ENCODE results near the gene MBTPS1. TPM values are rescaled to one million over a fixed set of nuclear protein-coding genes. Genes with fewer than 3 reads are reported as not detected.

MBTPS1 gene
- total and polyA plus RNA-seq, 2 experiments from 2014 or later = 18.1 to 49.3 TPM

DNA sequence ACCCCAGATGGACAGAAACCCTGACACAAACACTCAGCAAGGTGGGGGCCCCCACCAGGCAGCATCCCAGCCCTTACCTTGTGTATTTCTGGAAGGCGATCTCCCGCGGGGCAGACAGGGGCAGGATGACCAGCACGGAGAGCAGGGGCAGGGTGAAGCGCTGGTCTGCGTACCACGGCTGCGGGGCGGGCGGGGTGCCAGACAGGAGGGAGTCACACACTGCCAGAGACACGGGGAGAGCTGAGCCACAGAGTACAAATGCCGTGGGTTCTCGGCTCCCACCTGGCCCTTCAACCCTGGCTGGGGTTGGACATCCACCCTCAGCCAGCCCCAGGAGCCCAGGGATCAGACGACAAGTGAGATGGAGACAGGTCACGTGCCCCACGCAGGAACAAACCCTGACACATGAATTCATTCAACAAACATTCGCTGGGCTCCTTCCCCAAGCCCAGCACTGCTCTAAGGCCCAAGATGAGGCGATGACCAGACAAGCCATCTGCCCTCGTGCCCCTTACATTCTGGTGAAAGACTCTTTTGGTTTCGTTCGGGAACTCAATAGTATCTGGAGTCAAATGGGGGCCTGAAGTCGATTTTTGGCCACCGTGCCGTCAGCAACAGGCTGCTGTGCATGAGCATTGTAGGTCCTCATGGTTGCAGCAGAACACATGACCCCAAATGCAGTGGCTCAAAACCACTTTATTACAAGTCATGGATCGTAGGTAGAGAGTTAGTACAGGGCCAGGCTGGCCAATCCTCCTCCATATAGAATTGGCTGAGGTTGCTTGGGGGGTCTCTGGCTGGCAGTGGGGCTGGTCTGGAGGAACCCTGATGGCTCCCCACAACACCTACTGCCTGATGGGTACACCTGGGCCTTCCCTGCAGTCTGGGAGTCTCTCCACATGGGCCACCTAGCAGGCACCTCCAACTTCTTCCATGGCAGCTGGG, 83.2 kb downstream of the MBTPS1 start:
- peaks cover 7% of the 10 kb centered on the region for H3K27me3 Mint-ChIP-seq (ENCODE audit: insufficient read depth, low read depth, poor library complexity)
- ATAC-seq (no peak), DNase-seq (ENCODE audit: low spot score) (no peak)
- no peaks in the 10 kb centered on the region for H3K36me3 Mint-ChIP-seq (ENCODE audit: low read depth)
- H3K9me2 ChIP-seq (ENCODE audit: insufficient read depth) = no peaks in the 10 kb centered on the region
- H3K4me3 Mint-ChIP-seq = no peak overlapping the region
- H2AFZ ChIP-seq = no peak overlapping the region
- H3K27ac Mint-ChIP-seq = no peak overlapping the region
- no peak overlapping the region for H3K27ac ChIP-seq (ENCODE audit: low read depth)
- no peak overlapping the region for H3K4me2 ChIP-seq
- H3F3A ChIP-seq (replicated peaks; ENCODE audit: low read depth) = no peaks in the 10 kb centered on the region
- peaks cover 2% of the 10 kb centered on the region; the same call in 2 of the 3 replicates for H3K9me3 Mint-ChIP-seq
- no peaks in the 10 kb centered on the region for H3K79me2 ChIP-seq (replicated peaks; ENCODE audit: insufficient read depth)
- H3K27me3 ChIP-seq (ENCODE audit: insufficient read depth) = no peaks in the 10 kb centered on the region
- H3K4me1 ChIP-seq (ENCODE audit: insufficient read depth) = no peaks in the 10 kb centered on the region
- H3K36me3 ChIP-seq (ENCODE audit: insufficient read depth) = no peaks in the 10 kb centered on the region
- peaks cover 3% of the 10 kb centered on the region; the same call in 2 of the 3 replicates for H3K4me1 Mint-ChIP-seq
- TF ChIP-seq EZH2 (IDR thresholded peaks at IDR 0.05; ENCODE audit: low read depth, unreplicated experiment) = no peak
- TF ChIP-seq, protein P1, sequence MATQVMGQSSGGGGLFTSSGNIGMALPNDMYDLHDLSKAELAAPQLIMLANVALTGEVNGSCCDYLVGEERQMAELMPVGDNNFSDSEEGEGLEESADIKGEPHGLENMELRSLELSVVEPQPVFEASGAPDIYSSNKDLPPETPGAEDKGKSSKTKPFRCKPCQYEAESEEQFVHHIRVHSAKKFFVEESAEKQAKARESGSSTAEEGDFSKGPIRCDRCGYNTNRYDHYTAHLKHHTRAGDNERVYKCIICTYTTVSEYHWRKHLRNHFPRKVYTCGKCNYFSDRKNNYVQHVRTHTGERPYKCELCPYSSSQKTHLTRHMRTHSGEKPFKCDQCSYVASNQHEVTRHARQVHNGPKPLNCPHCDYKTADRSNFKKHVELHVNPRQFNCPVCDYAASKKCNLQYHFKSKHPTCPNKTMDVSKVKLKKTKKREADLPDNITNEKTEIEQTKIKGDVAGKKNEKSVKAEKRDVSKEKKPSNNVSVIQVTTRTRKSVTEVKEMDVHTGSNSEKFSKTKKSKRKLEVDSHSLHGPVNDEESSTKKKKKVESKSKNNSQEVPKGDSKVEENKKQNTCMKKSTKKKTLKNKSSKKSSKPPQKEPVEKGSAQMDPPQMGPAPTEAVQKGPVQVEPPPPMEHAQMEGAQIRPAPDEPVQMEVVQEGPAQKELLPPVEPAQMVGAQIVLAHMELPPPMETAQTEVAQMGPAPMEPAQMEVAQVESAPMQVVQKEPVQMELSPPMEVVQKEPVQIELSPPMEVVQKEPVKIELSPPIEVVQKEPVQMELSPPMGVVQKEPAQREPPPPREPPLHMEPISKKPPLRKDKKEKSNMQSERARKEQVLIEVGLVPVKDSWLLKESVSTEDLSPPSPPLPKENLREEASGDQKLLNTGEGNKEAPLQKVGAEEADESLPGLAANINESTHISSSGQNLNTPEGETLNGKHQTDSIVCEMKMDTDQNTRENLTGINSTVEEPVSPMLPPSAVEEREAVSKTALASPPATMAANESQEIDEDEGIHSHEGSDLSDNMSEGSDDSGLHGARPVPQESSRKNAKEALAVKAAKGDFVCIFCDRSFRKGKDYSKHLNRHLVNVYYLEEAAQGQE (IDR thresholded peaks at IDR 0.05; ENCODE audit: unreplicated experiment) = no peak
- H3K4me3 ChIP-seq = no peak overlapping the region
- H4K20me1 ChIP-seq (replicated peaks; ENCODE audit: insufficient read depth) = no peaks in the 10 kb centered on the region

DNA sequence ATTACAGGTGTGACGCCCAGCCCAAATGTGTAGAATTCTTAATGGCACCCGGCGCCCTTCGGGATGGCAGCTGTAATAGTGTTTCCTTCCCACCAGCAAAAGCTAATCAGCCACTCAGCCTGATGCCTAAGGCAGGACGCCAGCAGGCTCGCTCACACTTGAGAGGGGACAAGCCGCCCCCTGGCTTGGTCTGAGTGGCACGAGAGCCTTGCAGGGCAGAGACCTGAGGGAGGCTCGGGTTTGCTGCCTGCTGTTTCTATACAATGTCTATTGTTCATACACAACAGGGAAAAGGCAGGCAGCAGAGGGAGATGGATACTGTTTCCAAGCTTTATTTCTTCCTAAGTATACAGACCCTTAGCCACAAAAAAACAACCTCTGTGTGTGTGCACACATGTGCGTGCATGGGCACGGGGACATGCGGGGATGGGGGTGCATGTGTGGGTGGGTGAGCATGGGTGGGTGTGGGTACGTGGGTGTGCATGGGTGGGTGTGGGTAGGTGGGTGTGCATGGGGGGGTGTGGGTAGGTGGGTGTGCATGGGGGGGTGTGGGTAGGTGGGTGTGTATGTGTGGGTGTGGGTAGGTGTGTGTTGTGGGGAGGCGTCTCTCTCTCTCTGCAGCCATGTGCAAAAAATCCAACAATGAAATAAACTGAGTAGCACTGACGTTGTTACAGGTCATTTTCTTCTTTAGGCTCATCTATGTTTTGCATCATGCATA, 84.1 kb downstream of the MBTPS1 start:
- Histone ChIP-seq H2AFZ (no peak overlapping the region), H3K9me2 (ENCODE audit: insufficient read depth) (no peaks in the 10 kb centered on the region), H3K4me1 (ENCODE audit: insufficient read depth) (no peaks in the 10 kb centered on the region), H3K36me3 (ENCODE audit: insufficient read depth) (no peaks in the 10 kb centered on the region), H4K20me1 (replicated peaks; ENCODE audit: insufficient read depth) (no peaks in the 10 kb centered on the region), H3K4me3 (no peak overlapping the region), H3K27me3 (ENCODE audit: insufficient read depth) (no peaks in the 10 kb centered on the region), H3K27ac (ENCODE audit: low read depth) (no peak overlapping the region), H3F3A (replicated peaks; ENCODE audit: low read depth) (no peaks in the 10 kb centered on the region), H3K79me2 (replicated peaks; ENCODE audit: insufficient read depth) (no peaks in the 10 kb centered on the region), H3K4me2 (no peak overlapping the region)
- H3K4me3 Mint-ChIP-seq = no peak overlapping the region
- peak; percentile 82 for ATAC-seq
- peaks cover 2% of the 10 kb centered on the region; the same call in 2 of the 3 replicates for H3K9me3 Mint-ChIP-seq
- H3K36me3 Mint-ChIP-seq (ENCODE audit: low read depth) = no peaks in the 10 kb centered on the region
- TF ChIP-seq, protein P1 (IDR thresholded peaks at IDR 0.05; ENCODE audit: unreplicated experiment) = no peak
- TF ChIP-seq POLR2AphosphoS5 (IDR thresholded peaks at IDR 0.05; ENCODE audit: low read depth) = no peak
- no peak for TF ChIP-seq JUNB (IDR thresholded peaks at IDR 0.05; ENCODE audit: unreplicated experiment)
- TF ChIP-seq, protein P2, sequence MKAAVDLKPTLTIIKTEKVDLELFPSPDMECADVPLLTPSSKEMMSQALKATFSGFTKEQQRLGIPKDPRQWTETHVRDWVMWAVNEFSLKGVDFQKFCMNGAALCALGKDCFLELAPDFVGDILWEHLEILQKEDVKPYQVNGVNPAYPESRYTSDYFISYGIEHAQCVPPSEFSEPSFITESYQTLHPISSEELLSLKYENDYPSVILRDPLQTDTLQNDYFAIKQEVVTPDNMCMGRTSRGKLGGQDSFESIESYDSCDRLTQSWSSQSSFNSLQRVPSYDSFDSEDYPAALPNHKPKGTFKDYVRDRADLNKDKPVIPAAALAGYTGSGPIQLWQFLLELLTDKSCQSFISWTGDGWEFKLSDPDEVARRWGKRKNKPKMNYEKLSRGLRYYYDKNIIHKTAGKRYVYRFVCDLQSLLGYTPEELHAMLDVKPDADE (IDR thresholded peaks at IDR 0.05) = no peak
- no peak overlapping the region for H3K27ac Mint-ChIP-seq
- DNase-seq (ENCODE audit: low spot score) = no peak
- peaks cover 8% of the 10 kb centered on the region for H3K27me3 Mint-ChIP-seq (ENCODE audit: insufficient read depth, low read depth, poor library complexity)
- peaks cover 4% of the 10 kb centered on the region; the same call in 2 of the 3 replicates for H3K4me1 Mint-ChIP-seq

Measured in GM23338 (cell line).